Stimulated activated CD8-positive, alpha-beta memory T cell treated with anti-CD3 and anti-CD28 coated beads, Interleukin-2, amount 100 ng/mL, for 48 hours (primary cell): ENCODE results near the gene NR1H3.

Source experiments
- DNase-seq, 2 donors: peaks; one replicate each; pipeline ENCODE4 v3.0.0-alpha.2; 2020; ENCODE audit warnings: low read depth in 2 of 2

NR1H3 gene

DNA sequence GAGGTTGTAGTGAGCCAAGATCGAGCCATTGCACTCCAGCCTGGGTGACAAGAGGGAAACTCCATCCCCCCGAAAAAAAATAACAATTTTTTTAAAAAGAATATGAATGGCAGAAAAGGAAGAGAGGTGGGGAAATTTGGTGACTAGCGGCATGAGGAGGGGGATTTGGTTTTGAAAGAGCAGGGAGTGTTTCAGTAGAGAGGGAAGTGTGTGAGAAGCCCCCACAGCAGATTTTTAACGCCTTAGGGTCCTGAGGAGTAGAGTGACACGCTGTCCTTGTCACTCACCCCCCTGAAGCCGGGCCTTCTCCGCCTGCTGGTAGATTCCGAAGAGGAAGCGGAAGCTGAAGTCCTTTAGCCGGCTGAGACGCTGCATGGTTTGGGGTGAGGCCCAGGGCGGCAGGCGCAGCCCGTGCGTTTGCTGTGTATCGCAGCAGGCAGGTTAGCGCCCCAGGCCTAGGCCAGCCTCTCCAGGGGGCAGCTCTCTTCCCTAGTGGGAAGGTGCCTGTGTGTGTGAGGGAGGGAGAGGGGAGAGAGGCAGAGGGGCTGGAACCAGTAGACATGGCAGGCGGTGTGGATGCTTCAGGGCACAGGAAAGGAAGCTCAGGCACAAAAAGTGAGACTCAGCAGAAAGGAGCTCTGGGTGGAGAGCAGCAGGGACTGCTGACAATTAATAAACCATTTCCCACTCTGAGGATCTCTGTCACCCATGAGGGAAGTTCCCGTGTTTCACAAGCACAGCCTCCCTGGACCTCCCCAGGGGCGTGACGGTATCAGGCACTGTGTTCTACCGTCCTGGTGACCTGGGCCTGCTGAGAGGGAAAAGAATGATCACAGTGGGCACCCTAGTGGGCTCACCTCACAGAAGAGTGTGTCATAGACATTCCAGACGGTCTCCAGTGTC is 13.1 kb upstream of the NR1H3 start:
- DNase-seq: no peak

DNA sequence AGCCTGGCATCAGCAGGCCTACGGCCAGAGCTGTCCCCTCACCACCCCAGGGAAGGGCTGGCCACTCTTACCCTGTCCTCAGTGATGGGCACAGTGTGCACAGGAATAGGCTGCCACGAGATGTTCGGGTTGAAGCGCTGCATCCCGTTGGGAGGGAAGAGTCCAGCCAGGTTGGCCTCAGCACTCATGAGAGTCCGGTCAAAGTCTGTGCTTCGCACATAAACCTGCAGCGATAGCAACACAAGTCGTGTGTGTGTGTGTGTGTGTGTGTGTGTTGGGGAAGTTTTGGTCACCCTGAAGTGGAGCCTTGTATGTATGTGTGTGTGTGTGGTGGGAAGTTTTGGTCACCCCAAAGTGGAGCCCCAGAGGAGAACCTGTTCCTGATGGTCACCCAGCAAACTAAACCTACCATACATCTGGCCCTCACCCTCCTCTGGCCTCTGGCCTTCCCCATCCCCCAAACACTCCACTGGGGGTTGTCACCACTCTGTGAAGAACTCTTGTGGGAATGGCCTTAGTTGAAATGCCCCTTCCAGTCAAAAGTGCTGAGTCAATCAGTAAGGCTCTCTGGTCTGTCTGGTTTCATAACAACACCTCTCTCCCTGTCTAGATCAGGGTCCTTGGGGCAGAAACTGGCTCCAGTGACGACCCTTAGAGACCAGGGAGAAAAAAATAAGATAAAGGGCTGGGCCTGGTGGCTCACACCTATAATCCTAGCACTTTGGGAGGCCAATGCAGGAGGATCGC is 12.0 kb upstream of the NR1H3 start:
- no peak for DNase-seq

DNA sequence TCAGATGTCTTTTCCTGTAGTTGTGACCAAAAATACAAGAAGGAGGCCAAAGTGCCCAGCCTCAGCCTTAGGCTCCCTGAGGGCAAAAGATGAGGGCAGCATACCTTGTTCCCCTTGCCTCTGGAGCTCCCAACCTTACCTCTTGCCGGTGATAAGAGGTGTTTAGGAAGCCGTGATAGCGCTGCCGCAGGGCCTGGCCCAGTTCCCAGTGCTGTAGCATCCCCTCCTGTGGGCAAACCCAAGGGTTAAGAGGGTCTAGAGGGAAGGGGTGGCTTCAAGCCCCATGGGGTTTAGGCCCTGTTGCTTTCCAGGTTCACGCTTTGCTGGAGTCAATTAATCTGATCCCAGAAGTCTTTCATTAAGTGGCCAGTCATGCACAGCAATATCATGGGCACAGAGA is 10.3 kb upstream of the NR1H3 start:
- DNase-seq: no peak

DNA sequence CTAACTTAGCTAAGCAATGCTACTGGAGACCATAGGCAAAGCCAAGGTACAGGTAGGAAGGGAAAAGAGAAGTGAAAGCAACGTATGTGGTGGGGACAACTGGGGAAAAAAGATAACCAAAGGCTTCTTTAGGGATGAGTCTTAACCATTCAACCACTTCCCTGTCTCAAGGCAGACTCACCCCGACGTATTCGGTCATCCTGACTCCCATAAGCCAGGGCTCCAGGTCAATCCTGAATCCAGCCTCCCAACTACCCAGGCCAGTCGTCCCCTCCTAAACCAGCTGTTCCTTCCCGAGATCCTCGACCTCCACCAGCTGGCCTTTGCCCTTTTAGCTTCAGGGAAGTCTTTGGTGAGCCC is 9.5 kb upstream of the NR1H3 start:
- no peak for DNase-seq

DNA sequence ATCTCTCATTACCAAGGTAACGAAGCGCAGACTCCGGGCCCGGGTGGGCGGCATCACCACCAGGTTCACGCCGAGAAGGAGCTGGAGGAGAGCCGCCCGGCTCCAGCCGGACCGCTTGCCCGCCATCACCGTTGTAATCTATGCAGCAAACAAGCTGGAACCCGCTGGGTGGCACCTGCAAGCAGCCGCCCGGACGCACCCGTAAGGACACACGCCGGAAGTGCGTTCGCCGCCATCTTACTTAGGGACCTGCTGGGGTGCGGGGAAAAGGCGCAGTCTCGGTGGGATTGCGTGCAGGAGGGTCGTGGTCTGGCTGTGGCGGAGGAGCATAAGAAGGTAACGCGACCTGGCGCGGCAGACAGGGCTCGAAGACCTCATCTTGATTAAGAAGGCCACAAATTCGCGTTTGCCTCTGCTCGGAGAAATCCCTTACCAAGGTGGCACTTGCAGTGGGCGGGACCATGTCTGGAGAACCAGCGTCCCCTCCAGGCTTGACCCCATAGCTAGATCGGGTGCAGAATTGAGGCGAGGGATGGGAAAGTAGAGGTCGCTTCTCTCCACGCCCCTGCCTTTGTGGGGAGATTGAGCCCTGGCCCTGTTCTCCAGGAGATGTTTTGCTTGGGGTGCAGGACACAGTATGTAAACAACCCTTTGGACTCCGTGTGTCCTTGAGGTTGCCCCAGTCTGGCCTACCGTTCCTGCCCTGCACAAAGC is 9.0 kb upstream of the NR1H3 start, which contains the start of gene ACP2:
TSS of gene ACP2 (minus strand) at position 151 of the 714 bp plus-strand sequence. CDS start at position 126, 25 bp downstream.
- DNase-seq: peak; percentile 78 to 85

DNA sequence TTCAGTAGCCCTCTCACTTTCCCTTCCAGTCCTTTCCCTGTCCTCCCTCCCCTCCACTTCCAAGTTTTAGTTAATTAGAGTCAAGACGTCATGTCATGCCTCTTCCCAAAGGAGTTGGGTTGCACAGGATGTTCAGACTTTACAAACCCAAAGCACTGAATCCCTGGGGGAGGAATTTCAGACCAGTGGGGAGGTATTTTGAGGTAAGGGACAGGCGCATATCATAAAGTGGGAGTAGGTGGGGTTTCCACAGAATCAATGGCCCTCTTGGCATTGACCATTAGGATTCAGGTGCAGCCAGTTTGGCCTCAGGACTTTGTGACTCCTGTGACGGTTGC is 8.4 kb upstream of the NR1H3 start:
- no peak for DNase-seq

DNA sequence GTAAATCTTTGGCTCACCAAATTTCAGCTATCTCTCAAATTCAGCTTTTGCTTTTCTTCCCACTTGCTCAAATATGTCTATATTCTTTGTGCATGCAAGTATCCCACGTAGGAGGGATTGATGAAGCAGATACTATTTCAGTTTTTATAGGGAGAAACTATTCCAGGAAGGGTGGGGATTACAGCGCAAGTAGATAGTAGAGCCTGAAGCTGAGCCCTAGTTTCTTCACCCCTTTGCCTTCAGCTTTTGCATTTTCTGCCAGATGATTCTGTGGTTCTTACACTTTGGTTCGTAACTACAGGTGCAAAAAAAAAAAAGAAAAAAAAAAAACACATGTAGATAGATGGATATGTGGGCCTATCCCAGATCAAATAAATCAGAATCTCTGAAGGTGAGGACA is 6.0 kb upstream of the NR1H3 start:
- no peak for DNase-seq

DNA sequence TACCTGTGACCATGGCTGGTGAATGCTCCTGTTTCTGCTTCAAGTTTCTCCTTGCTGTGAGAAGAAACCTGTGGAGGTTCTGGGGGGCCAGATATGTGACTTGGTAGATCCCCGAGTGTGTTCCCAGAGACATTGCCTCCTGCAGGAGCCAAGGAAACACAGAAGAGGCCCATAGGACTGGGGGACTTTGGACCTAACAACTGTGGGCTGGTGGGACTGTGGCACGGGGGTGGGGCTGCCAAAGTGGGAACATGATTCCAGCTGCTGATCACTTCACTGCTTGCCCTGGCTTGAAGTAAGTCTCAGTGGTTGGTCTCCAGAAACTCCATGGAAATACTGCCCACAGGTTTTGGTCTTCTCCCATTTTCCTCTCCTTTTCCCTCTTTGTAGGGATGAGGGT is 4.1 kb upstream of the NR1H3 start:
- DNase-seq: no peak

DNA sequence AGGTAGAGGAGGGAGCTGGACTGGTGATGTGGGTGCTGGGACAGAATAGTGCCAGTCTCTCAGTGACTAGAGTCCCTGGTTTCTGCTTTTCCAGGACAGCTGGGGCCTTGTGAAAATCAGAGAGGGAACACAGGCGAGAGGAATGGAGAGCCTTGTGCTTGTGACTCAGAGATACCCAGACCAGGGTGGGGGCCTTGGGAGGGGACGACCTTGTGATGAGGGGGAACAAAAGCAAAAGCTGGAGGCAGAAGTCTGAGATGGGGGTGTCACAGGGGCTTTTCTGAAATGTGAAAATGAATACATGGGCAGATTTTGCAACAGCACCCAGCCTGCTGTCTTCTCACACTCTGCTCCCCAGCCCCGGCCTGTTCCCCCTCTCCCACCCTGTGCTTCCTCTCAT is 3.4 kb upstream of the NR1H3 start:
- DNase-seq: no peak

DNA sequence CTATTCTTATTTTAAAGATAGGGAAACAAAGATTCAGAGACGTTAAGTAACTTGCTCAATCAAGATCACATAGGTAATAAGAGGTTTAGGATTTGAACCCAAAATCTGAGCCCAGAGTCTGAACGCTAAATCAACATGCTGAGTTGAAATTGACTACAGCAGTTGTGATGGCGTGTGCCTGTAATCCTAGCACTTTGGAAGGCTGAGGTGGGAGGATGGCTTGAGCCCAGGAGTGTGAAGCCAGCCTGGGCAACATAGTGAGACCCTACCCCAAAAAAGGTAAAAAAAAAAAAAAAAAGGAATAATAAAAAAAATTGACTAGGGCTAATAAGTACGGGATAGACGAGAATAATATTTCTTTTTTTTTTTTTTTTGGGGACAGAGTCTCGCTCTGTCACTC is 1.4 kb upstream of the NR1H3 start:
- no peak for DNase-seq

DNA sequence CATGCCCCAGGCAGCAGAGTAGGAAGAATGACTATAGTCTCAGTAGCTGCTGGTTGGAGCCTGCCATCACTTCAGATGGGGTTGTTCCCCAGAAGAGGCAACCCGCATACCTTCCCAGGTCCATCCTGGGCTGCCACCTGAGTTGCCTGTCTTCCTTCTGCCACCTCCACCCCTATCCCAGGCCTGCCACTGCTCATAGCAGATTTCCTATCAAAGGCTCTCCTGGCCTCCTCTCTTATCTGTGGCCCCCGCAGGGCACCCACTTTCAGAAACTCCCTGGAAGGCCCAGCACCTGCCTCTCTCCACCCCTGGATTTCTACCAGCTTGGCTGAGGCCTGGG is 649 bp upstream of the NR1H3 start:
- DNase-seq: no peak

DNA sequence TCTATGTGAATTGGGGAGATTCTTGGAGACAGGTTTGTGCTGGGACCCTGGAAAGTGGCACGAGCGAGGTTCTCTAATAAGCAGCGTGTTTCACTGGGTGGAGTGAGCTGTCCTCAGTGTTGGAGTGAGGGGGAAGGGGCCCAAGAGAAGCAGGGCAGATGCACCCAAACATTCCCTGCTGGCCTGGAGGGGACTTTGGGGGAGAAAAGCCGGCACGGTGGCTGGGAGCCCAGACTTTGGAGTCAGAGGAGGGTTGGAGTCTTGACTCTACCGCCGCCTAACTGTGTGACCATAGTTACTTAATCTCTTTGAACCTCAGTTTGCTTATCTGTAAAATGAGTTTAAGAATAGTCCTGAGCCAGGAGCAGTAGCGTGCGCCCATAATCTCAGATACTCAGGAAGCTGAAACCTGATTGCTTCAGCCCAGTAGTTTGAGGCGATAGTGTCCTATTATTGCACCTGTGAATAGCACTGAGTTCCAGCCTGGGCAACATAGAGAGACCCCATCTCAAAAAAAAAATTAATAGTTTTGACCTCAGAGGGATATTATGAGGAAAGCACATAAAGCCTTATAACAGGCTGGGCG is 614 bp downstream of the NR1H3 start:
- no peak for DNase-seq

DNA sequence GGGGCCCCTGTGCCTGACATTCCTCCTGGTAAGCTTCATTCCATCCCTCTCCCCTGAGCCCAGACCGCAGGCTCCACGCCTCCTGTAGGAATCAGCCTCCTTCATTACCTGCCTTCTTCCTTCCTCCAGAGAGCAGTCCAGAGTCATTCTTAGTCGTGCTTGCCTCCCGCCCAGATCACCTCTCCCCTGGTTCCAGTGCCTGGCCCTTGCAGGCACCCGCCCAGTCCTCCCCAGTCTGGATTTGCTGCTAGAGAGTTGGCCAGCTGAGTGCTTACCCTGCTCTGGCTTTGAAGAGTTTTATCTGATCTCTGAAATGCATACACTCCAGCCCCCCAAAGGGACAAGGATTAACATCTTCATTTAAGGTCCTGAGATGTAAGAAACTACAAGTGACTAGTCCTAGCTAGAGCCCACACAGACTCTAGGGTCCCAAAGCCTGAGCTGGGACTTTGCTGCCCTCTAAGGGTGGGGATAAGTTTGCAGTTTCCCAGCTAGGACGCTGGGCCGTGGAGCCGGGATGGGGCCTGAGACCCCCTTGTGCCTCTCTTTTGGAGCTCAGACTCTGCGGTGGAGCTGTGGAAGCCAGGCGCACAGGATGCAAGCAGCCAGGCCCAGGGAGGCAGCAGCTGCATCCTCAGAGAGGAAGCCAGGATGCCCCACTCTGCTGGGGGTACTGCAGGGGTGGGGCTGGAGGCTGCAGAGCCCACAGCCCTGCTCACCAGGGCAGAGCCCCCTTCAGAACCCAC is 1.6 kb downstream of the NR1H3 start:
- DNase-seq: no peak

DNA sequence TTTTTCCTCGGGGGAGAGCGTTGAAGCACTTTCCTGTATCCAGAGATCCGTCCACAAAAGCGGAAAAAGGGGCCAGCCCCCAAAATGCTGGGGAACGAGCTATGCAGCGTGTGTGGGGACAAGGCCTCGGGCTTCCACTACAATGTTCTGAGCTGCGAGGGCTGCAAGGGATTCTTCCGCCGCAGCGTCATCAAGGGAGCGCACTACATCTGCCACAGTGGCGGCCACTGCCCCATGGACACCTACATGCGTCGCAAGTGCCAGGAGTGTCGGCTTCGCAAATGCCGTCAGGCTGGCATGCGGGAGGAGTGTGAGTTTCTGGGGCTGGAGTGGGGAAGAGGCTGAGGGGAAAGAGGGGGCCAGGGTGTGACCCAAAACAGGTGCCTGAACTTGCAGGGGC is 2.6 kb downstream of the NR1H3 start:
- DNase-seq: no peak

DNA sequence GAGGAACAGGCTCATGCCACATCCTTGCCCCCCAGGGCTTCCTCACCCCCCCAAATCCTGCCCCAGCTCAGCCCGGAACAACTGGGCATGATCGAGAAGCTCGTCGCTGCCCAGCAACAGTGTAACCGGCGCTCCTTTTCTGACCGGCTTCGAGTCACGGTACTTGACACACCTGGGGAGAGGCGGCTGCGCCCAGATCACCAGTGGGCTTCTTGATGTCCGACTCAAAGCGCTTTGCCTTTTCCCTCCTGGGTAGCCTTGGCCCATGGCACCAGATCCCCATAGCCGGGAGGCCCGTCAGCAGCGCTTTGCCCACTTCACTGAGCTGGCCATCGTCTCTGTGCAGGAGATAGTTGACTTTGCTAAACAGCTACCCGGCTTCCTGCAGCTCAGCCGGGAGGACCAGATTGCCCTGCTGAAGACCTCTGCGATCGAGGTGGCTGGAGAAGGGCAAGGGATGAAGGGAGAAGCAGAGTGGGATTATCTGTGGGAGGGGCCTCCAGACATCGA is 3.5 kb downstream of the NR1H3 start:
- no peak for DNase-seq

DNA sequence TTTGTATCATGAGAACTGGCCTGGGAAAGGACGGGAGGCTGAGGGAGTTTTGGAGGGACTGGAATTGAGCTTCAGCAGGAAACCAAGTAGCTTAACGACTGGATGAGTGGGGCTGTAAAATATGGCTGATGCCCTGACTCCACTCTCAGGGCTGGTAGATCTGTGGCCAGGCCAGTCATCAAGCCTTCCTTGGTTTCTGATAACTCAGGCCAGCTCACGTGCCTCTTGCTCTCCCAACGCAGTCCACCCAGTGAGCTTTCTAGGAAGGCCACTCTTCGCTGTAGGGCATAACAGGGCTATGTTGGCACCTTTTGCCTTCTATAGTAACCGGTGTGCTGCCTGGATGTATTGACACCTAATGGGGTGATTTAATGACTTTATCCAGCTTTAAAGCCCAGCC is 6.3 kb downstream of the NR1H3 start:
- no peak for DNase-seq

DNA sequence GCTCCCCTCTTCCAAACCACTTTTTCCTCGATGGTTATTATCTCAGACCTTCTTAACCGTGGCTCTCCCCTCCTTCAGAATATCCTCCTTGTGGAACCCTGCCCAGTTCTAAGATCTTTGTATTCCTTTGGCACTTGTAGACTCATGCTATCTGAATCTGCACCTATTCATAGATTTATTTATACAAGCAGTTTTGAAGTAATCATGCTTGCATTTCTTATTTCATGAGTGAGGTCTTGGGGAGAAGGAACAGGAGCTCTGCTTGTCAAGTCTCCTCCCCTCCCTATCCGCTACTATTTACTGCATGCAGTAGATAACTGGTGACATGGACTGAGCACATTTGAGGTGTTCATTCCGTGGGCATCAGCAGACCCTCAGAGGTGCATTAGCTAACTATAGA is 6.7 kb downstream of the NR1H3 start:
- no peak for DNase-seq

DNA sequence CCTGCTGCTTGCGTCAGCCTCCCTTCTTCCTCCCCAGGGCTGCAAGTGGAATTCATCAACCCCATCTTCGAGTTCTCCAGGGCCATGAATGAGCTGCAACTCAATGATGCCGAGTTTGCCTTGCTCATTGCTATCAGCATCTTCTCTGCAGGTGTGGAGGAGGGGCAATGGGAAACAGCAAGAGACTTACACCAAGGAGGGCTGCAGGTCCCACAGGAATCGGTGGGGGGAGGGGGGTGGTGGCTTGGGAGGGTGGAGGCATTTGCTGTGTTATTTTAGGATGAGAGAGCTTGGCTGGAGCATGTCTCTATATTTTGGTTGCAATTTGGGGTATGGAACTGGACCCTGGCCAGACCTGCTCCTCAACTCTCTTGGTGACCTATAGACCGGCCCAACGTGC is 10.1 kb downstream of the NR1H3 start:
- no peak for DNase-seq

DNA sequence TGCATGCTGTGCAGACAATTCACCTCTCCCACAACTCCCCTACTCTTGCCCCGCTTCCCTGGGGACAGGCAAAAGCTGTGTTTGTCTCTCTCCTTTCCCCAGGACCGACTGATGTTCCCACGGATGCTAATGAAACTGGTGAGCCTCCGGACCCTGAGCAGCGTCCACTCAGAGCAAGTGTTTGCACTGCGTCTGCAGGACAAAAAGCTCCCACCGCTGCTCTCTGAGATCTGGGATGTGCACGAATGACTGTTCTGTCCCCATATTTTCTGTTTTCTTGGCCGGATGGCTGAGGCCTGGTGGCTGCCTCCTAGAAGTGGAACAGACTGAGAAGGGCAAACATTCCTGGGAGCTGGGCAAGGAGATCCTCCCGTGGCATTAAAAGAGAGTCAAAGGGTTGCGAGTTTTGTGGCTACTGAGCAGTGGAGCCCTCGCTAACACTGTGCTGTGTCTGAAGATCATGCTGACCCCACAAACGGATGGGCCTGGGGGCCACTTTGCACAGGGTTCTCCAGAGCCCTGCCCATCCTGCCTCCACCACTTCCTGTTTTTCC is 10.7 kb downstream of the NR1H3 start:
- DNase-seq: no peak

DNA sequence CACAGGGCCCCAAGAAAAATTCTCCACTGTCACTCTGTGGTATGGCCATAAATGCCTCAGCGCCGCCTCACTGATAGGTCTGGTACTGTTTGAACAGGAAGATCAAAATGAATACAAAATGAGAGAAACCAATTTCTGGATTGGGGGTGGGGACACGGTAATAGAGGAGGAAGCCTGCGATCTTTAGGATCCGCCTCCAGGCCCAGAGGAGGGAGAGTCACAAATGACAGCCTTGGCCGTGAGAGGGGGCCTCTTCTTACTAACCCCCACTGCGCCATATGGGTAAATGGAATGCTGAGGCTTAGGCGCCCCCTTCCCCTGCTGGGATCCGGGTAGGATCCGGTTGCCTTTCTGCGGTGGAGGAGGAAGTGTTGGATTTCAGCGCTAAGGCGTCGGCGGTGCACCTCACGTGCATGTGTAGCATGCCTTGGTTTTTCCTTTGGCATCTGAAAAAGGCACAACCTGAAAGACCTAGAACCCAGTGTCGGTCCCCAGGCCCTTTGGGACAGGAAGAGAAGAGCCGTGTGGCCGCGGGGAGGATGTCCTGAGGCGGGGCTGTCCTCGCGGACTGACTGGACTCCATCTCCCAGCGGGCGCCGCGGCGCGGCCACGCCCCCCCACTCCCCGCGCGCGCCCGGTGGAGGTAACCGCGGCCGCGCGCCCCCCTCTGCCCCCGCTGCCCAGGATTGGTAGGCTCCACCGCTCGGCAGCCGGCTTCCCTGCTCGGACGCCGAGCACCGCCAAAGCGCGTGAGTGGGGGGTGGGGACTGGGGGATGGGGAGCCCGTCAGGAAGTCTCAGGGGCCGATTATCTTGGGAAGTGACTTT is 11.4 kb downstream of the NR1H3 start:
- peak; percentile 78 to 80 for DNase-seq
